ENCODE measurements around the gene C21orf91.

- TF ChIP-seq, protein P1, sequence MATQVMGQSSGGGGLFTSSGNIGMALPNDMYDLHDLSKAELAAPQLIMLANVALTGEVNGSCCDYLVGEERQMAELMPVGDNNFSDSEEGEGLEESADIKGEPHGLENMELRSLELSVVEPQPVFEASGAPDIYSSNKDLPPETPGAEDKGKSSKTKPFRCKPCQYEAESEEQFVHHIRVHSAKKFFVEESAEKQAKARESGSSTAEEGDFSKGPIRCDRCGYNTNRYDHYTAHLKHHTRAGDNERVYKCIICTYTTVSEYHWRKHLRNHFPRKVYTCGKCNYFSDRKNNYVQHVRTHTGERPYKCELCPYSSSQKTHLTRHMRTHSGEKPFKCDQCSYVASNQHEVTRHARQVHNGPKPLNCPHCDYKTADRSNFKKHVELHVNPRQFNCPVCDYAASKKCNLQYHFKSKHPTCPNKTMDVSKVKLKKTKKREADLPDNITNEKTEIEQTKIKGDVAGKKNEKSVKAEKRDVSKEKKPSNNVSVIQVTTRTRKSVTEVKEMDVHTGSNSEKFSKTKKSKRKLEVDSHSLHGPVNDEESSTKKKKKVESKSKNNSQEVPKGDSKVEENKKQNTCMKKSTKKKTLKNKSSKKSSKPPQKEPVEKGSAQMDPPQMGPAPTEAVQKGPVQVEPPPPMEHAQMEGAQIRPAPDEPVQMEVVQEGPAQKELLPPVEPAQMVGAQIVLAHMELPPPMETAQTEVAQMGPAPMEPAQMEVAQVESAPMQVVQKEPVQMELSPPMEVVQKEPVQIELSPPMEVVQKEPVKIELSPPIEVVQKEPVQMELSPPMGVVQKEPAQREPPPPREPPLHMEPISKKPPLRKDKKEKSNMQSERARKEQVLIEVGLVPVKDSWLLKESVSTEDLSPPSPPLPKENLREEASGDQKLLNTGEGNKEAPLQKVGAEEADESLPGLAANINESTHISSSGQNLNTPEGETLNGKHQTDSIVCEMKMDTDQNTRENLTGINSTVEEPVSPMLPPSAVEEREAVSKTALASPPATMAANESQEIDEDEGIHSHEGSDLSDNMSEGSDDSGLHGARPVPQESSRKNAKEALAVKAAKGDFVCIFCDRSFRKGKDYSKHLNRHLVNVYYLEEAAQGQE (IDR thresholded peaks at IDR 0.05), result no peak
- TF ChIP-seq, protein P2, sequence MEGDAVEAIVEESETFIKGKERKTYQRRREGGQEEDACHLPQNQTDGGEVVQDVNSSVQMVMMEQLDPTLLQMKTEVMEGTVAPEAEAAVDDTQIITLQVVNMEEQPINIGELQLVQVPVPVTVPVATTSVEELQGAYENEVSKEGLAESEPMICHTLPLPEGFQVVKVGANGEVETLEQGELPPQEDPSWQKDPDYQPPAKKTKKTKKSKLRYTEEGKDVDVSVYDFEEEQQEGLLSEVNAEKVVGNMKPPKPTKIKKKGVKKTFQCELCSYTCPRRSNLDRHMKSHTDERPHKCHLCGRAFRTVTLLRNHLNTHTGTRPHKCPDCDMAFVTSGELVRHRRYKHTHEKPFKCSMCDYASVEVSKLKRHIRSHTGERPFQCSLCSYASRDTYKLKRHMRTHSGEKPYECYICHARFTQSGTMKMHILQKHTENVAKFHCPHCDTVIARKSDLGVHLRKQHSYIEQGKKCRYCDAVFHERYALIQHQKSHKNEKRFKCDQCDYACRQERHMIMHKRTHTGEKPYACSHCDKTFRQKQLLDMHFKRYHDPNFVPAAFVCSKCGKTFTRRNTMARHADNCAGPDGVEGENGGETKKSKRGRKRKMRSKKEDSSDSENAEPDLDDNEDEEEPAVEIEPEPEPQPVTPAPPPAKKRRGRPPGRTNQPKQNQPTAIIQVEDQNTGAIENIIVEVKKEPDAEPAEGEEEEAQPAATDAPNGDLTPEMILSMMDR (IDR thresholded peaks at IDR 0.05), result no peak
- TF ChIP-seq POLR2A (IDR thresholded peaks at IDR 0.05; ENCODE audit: low read length) (no peak), CHD2 (IDR thresholded peaks at IDR 0.05; ENCODE audit: low read length, partially characterized antibody) (no peak), PHF8 (IDR thresholded peaks at IDR 0.05; ENCODE audit: borderline replicate concordance, low read depth) (no peak), CHD4 (IDR thresholded peaks at IDR 0.05; ENCODE audit: borderline replicate concordance) (no peak), TP53 (CRISPR knock-in tag; IDR thresholded peaks at IDR 0.05) (no peak), MAX (IDR thresholded peaks at IDR 0.05) (no peak), POLR2AphosphoS2 (conservative IDR thresholded peaks at IDR 0.05; ENCODE audit: low read length) (no peak), BHLHE40 (IDR thresholded peaks at IDR 0.05; ENCODE audit: low read depth, low read length) (no peak), RAD21 (conservative IDR thresholded peaks at IDR 0.05 in 1 of 2, IDR thresholded peaks at IDR 0.05 in 1 of 2) (no peak), ELK1 (IDR thresholded peaks at IDR 0.05; ENCODE audit: low read depth, low read length) (no peak), EHMT2 (IDR thresholded peaks at IDR 0.05; ENCODE audit: low read depth) (no peak)
These were observed 29.5 kb downstream of the C21orf91 start for GRCh38 chr21:17789656-17790055.

All from A549 (cell line).